ENCODE results near the gene LDLRAD4.
"Not testable (repeated sequence)": the region's sequence is repeated elsewhere in the genome, so short reads cannot be mapped to it uniquely, and the experiment has no call there.

The LDLRAD4 gene

DNA sequence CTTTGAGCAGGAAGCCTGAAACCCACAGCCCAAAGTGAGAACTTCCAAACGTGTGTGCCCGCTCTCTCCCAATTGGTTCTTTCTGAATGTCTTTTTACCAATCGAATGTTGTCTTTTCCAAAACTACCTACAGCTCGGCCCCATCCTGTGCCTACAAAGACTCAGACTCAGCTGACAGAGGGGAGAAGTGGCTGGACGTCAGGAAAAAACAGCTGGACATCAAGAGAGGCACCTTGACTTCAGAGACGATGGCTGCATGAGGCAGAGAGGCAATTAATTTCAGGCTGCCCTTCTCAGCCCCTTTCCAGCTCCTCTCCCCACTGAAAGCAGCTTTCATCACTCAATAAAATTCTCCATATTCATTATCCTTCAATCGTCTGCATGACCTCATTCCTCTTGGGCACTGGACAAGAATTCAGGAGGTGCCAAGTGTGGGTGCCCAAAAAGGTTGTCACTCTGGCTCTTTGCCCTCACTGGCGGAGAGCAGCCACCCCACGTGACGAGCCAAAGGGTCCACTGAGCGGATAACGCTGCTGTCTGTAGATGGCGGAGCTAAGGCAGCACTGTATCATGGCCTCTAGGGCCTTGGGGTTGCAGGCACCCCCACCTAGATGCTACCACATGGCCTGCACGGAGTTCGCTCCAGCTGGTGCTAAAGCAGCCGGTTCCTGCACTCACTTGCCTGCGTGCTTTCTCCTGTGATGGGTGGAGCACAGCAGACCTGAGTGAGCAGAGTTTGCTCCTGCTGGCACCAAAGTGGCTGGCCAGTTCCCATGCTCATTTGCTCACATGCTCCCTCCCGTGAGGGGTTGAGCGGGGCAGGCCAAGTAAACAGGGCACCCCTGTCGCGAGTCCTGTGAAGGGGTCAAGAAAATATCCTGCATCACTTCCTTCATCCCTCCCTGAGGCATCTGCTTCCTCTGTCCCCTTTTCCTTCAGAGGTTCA is 469.9 kb downstream of the LDLRAD4 start:
- peak in 2 of 56 donors; percentile 12 to 27 for DNase-seq

DNA sequence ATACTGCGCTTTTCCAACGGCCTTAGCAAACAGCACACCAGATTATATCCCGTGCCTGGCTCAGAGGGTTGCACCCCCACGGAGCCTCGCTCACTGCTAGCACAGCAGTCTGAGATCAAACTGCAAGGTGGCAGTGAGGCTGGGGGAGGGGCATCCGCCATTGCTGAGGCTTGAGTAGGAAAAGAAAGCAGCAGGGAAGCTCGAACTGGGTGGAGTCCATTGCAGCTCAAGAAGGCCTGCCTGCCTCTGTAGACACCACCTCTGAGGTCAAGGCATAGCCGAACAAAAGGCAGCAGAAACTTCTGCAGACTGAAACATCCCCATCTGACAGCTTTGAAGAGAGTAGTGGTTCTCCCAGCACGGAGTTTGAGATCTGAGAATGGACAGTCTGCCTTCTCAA is 471.5 kb downstream of the LDLRAD4 start:
- not testable (repeated sequence) for DNase-seq

DNA sequence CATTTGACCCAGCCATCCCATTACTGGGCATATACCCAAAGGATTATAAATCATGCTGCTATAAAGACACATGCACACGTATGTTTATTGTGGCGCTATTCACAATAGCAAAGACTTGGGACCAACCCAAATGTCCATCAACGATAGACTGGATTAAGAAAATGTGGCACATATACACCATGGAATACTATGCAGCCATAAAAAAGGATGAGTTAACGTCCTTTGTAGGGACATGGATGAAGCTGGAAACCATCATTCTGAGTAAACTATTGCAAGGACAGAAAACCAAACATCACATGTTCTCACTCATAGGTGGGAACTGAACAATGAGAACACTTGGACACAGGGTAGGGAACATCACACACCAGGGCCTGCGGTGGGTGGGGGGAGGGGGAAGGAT is 476.8 kb downstream of the LDLRAD4 start:
- DNase-seq, result not testable (repeated sequence)

DNA sequence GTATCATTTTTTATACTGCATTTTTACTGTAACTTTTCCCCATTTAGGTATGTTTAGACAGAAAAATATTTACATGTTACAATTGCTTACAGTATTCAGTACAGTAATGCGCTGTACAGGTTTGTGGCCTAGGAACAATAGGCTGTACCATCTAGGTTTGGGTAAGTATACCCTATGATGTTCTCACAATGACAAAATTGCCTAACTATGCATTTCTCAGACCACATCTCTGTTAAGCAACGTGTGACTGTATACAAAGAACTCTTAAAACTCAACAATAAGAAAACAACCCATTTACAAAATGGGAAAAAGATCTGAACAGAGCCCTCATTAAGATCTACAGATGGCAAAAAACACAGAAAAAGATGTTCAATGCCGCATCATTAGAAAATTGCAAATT is 478.4 kb downstream of the LDLRAD4 start:
- no peak for DNase-seq

DNA sequence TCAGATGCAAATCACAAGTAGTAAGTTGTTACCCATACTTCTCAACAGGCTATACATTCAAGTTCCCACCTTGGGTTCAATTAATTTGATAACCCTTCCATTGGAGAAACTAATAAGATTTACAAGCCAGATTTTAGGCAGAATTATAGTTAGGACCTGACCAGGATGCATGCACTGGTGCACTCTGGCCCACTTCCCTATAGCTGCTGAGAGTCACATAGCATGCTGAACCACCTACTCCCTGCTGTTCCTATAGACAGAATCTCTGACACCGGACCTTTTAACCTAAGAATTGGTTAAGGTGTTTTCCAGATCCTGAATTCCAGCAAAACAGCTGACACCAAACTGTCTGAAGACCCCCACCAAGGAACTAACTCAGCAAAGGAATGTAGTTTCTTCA is 481.6 kb downstream of the LDLRAD4 start:
- no peak for DNase-seq

Measured in nucleus accumbens (tissue), 56 donors.